K562 (cell line): ENCODE results near the gene TCF20. TPM values are rescaled to one million over a fixed set of nuclear protein-coding genes. Genes with fewer than 3 reads are reported as not detected.

Source experiments
- DLX4 ChIP-seq: fragments of 250-450 bp; sonication (Bioruptor Pico); IDR thresholded peaks from 2 replicates; pipeline ENCODE4 v1.6.1; 2021; ENCODE audit warnings: mild to moderate bottlenecking
- ESRRB ChIP-seq: fragments of 250-450 bp; sonication (Bioruptor Pico); IDR thresholded peaks from 2 replicates; pipeline ENCODE4 v1.5.0; 2020; ENCODE audit warnings: mild to moderate bottlenecking, moderate library complexity, borderline replicate concordance
- RAD51 ChIP-seq: fragments of 450-650 bp; IDR thresholded peaks from 2 replicates; pipeline ENCODE4 v1.7.1; 2016; ENCODE audit warnings: low read depth, mild to moderate bottlenecking, borderline replicate concordance
- TFAM ChIP-seq: fragments of 250-450 bp; sonication (Bioruptor Pico); conservative IDR thresholded peaks from 2 replicates; pipeline ENCODE4 v1.5.0; 2021; ENCODE audit warnings: mild to moderate bottlenecking, moderate library complexity
- ZBTB33 ChIP-seq: sonication (generic); formaldehyde crosslinking; IDR thresholded peaks from 2 replicates; pipeline ENCODE4 v1.8.1; 2023; ENCODE audit warnings: mild to moderate bottlenecking, missing genetic modification reagents
- ZEB2 ChIP-seq: fragments of 450-650 bp; IDR thresholded peaks from 2 replicates; pipeline ENCODE4 v1.6.1; 2016
- ZFP91 ChIP-seq: sonication (generic); formaldehyde crosslinking; IDR thresholded peaks from 2 replicates; pipeline ENCODE4 v1.8.0; 2022; ENCODE audit warnings: mild to moderate bottlenecking, missing genetic modification reagents
- ZNF316 ChIP-seq: fragments of 450-650 bp; IDR thresholded peaks from 2 replicates; pipeline ENCODE4 v1.6.1; 2016
- ZNF395 ChIP-seq: fragments of 200-800 bp; sonication (Bioruptor generic); IDR thresholded peaks from 2 replicates; pipeline ENCODE4 v1.6.1; 2017; ENCODE audit warnings: missing genetic modification characterization, missing compliant biosample characterization
- ZNF511 ChIP-seq: sonication (generic); formaldehyde crosslinking; IDR thresholded peaks from 2 replicates; pipeline ENCODE4 v1.8.0; 2022; ENCODE audit warnings: mild to moderate bottlenecking, missing genetic modification reagents
- polyA plus RNA-seq, 8 experiments: library from polyadenylated mRNA; depleted of rRNA in 4 of 8; stranded (reverse) in 5 of 8; unstranded in 3 of 8; fragments of >200 nt; fragmentation: Nextera tagmentation in 2 of 8; fragmentation: Illumina TruSeq in 1 of 8; extraction: Ambion mirVana in 2 of 8; extraction: Trizol in 1 of 8; gene quantifications; 2 replicates each; pipeline versions ENCODE4 v1.2.1 to v1.2.3, GENCODE V29; 2011 to 2014; ENCODE audit warnings: inconsistent platforms in 1 of 8, missing spikeins in 1 of 8
- total RNA-seq, 7 experiments: library from RNA; depleted of rRNA in 6 of 7; stranded (reverse); fragments of >200 nt in 6 of 7; fragmentation: Illumina TruSeq in 2 of 7; extraction: Trizol in 2 of 7; gene quantifications; 2 replicates each; pipeline versions ENCODE4 v1.2.1 to v1.2.3, GENCODE V29; 2011 to 2021; ENCODE audit warnings: low replicate concordance in 1 of 7

The TCF20 gene
- total and polyA plus RNA-seq, 9 of the 15 experiments (the other 6 are each of a cell fraction or from before 2014, with no cell fraction given) = 0.35 to 43.6 (median 17.5) TPM

GRCh38 chr22:42269432-42270175, 849 bp downstream of the TCF20 start (continued):
- no peak for TF ChIP-seq ZFP91 (CRISPR knock-in tag)
- peak; percentile 67; the same call in 1 of the 2 replicates for TF ChIP-seq ZNF395 (CRISPR knock-in tag)
- no peak for TF ChIP-seq ESRRB (CRISPR knock-in tag)
- no peak for TF ChIP-seq TFAM
- TF ChIP-seq DLX4 (CRISPR knock-in tag) = no peak
- peak; percentile 63; the same call in 1 of the 2 replicates for TF ChIP-seq ZEB2
- no peak for TF ChIP-seq RAD51
- TF ChIP-seq ZBTB33 (CRISPR knock-in tag) = no peak
- TF ChIP-seq ZNF511 (CRISPR knock-in tag) = no peak
- TF ChIP-seq ZNF316 = no peak
